HG02970 (cell line): ENCODE results near the gene ARID1A.

Experiments used
- ATAC-seq: cut with Tn5 transposase; IDR thresholded peaks from one replicate; pipeline ENCODE4 v1.9.1; 2021; ENCODE audit warnings: mild to moderate bottlenecking, moderate library complexity, moderate number of reproducible peaks; ENCODE audit not compliant: unreplicated experiment, low FRiP score

The ARID1A gene

GRCh38 chr1:26822737-26823395 lies 127.1 kb downstream of the ARID1A start:
- no peak for ATAC-seq

GRCh38 chr1:26824731-26825130 lies 128.9 kb downstream of the ARID1A start:
- no peak for ATAC-seq

- ATAC-seq: peak; percentile 81
Observed at GRCh38 chr1:26826261-26827105, 130.7 kb downstream of the ARID1A start, which contains the start of gene ZDHHC18. Gene ZDHHC18 (plus strand): TSS chr1:26826688. CDS start chr1:26826805, 117 bp downstream.

- no peak for ATAC-seq
Observed at GRCh38 chr1:26827106-26827604, 131.3 kb downstream of the ARID1A start.

- no peak for ATAC-seq
Observed at GRCh38 chr1:26827663-26828062, 131.8 kb downstream of the ARID1A start.

- no peak for ATAC-seq
Observed at GRCh38 chr1:26828411-26828991, 132.7 kb downstream of the ARID1A start.

GRCh38 chr1:26829184-26829911 lies 133.5 kb downstream of the ARID1A start:
- no peak for ATAC-seq

GRCh38 chr1:26831059-26831458 lies 135.2 kb downstream of the ARID1A start:
- no peak for ATAC-seq
